Activated naive CD4-positive, alpha-beta T cell treated with anti-CD3 and anti-CD28 coated beads, Interleukin-2, amount 10 ng/mL, durations not matched to agents 7 days and 5 days (primary cell): ENCODE data around the gene CDH13.
A peak's percentile ranks its signal among the peaks of the same experiment; 100 is the strongest.

ENCODE experiments used
- CTCF ChIA-PET: fragments of 350-600 bp; sonication (Branson Sonifier 250); formaldehyde crosslinking; loops from one replicate; lab custom pipeline; 2021; ENCODE audit warnings: antibody characterized with exemption; lab: Charles Lee
- DNase-seq: peaks from one replicate; pipeline ENCODE4 v3.0.0-alpha.2; 2020
- H3K27ac Mint-ChIP-seq: one replicate; pipeline ENCODE4 v1.8.0; 2021; ENCODE audit warnings: mild to moderate bottlenecking, moderate library complexity, mixed read lengths
- H3K27me3 Mint-ChIP-seq: one replicate; pipeline ENCODE4 v1.8.0; 2021; ENCODE audit warnings: mild to moderate bottlenecking, mixed read lengths
- H3K36me3 Mint-ChIP-seq: one replicate; pipeline ENCODE4 v1.8.0; 2021; ENCODE audit warnings: mixed read lengths
- H3K4me1 Mint-ChIP-seq: one replicate; pipeline ENCODE4 v1.8.0; 2021; ENCODE audit warnings: mixed read lengths
- H3K4me3 Mint-ChIP-seq: one replicate; pipeline ENCODE4 v1.8.0; 2021; ENCODE audit warnings: mild to moderate bottlenecking, moderate library complexity, mixed read lengths
- H3K9me3 Mint-ChIP-seq: one replicate; pipeline ENCODE4 v1.8.0; 2021; ENCODE audit warnings: mixed read lengths

Gene CDH13

DNA sequence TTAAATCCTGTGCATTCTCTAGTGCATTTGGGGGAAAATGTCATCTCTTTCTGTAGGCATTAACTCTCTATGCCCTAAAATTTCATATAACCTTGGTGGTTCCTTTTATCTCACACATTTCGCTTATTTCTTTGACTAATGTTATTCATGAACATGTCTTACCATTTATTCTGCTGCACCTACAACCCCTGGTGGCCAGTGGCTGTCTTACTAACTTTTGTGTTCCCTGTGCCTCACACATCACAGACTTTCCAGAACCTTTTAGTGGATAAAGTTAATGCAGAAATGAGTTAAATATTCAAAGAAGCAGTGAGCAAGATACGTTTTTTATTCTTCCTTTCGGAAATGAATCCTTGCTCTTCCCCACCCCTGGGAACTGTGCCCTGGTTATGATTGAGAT is 111.9 kb downstream of the CDH13 start:
- Mint-ChIP-seq H3K4me1 (no peaks in the 10 kb centered on the region), H3K9me3 (no peaks in the 10 kb centered on the region), H3K4me3 (no peak overlapping the region), H3K27ac (no peak overlapping the region), H3K27me3 (peaks cover 4% of the 10 kb centered on the region), H3K36me3 (no peaks in the 10 kb centered on the region)
- no peak for DNase-seq
- CTCF ChIA-PET, result no interaction called here

DNA sequence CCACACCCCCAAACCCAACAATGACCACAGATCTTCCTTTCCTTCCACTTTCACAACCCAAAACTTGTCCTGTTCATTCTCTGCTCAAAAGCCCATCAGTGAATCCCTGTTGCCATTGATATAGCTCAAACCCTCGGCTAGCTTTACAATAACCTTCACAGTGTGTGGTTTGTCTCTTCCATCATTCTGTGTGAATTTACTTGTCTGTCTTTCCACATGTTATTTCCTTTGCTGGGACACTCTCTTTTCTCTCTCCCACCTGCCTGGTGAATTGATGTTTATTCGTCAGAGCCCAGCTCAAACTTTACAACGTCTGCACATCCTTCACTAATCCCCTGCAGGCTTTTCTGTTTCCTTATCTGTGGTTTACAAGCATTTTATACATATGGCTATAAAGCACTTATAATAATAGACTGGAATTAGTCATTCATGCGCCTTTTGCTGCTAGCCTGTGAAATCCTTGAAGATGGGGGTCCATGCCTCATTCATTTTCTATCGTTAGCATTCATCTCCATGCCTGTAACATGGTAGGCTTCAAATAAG is 114.4 kb downstream of the CDH13 start:
- Mint-ChIP-seq H3K27me3 (peaks cover 4% of the 10 kb centered on the region), H3K4me1 (no peaks in the 10 kb centered on the region), H3K36me3 (no peaks in the 10 kb centered on the region), H3K4me3 (no peak overlapping the region), H3K9me3 (no peaks in the 10 kb centered on the region), H3K27ac (no peak overlapping the region)
- DNase-seq, result no peak
- CTCF ChIA-PET, result no interaction called here

DNA sequence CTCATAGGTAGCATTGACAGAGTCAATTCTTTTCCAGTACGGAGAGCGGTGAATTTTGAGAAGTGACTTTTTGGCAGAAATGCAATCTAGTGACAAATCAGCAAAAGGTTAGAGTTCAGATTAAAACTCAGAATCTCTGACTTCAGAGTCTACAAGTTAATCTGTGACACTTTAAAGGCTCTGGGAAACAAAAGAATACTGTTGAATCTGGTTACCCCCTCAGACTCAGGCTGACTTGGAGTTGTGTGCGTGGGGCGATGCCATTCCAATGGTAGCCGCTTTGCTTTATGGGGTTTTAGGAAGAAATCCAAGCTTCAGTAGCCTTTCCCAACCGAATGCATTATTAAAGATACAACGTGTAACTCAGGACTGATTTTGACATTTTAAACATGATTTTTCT is 118.2 kb downstream of the CDH13 start:
- Mint-ChIP-seq H3K4me3 (no peak overlapping the region), H3K36me3 (no peaks in the 10 kb centered on the region), H3K4me1 (no peaks in the 10 kb centered on the region), H3K27ac (no peak overlapping the region), H3K9me3 (no peaks in the 10 kb centered on the region), H3K27me3 (peaks cover 16% of the 10 kb centered on the region)
- DNase-seq, result no peak
- CTCF ChIA-PET, result interaction anchor here (0.9 kb wide), 1 partner anchor 115 kb away, joined by 3 read pairs; no protein-coding TSS in a partner anchor

DNA sequence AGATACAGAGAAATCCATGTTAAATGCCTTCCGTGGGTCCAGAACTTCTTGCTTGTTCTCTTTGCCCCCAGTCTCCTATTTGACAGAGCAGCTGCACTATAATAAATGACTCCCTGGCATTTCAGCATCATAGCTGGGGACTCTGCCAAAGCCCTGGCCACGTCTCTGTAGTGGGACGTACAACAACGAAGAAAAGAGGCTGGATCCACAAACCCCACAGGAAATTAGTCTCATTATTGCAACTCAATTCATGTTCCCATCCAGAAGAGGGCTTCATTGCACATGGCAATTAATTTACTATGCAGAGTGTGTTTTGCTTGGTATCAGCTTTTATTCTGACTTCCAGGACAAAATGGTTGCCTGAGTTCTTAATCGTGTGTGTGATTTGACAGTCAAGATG is 121.3 kb downstream of the CDH13 start:
- H3K27ac Mint-ChIP-seq, result no peak overlapping the region
- no peaks in the 10 kb centered on the region for H3K36me3 Mint-ChIP-seq
- CTCF ChIA-PET, result no interaction called here
- H3K4me1 Mint-ChIP-seq, result no peaks in the 10 kb centered on the region
- no peak for DNase-seq
- H3K9me3 Mint-ChIP-seq, result no peaks in the 10 kb centered on the region
- no peak overlapping the region for H3K4me3 Mint-ChIP-seq
- H3K27me3 Mint-ChIP-seq, result peaks cover 17% of the 10 kb centered on the region

DNA sequence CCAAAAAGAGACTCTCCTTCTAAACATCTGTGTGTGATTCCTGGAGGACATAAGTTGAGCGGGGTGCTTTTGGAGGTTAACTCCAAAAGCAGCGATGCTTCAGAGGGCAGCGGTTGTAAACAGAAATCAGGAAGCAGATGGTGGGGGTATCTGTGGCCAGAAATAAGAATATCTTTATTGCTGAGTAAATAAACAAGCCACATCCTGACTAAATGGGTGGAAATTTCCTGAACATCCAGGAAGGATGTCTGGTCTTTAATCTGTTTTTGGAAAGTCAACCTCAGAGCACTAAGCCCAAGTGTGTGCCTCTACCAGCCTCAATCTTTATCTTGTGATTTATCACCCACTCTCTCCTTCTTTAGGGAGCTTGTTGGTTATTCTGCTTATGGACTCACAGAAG is 123.3 kb downstream of the CDH13 start:
- Mint-ChIP-seq H3K9me3 (no peaks in the 10 kb centered on the region), H3K36me3 (no peaks in the 10 kb centered on the region), H3K4me3 (no peak overlapping the region), H3K27ac (no peak overlapping the region), H3K27me3 (peaks cover 17% of the 10 kb centered on the region), H3K4me1 (no peaks in the 10 kb centered on the region)
- CTCF ChIA-PET, result no interaction called here
- no peak for DNase-seq

DNA sequence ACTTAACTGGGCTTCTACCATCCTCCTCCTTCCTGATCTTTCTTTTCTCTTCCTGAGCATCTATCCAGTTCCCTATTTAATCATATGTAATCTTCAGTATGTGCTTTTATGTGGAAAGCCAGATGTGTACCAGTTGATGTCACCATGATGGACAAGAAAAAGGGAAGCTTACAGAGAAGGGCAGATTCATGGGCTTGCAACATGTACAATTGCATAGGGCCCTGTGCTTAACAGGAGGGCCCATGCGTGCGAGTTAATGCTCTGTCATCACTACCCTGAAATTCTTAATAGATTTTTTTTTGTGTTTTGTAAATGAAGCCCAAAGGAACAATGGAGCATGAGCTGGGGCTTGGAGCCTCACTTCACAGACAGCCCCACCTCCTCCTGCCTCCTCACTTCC is 124.3 kb downstream of the CDH13 start:
- Mint-ChIP-seq H3K27ac (no peak overlapping the region), H3K36me3 (no peaks in the 10 kb centered on the region), H3K4me3 (no peak overlapping the region), H3K9me3 (no peaks in the 10 kb centered on the region), H3K27me3 (peaks cover 17% of the 10 kb centered on the region), H3K4me1 (no peaks in the 10 kb centered on the region)
- CTCF ChIA-PET, result no interaction called here
- DNase-seq, result no peak

DNA sequence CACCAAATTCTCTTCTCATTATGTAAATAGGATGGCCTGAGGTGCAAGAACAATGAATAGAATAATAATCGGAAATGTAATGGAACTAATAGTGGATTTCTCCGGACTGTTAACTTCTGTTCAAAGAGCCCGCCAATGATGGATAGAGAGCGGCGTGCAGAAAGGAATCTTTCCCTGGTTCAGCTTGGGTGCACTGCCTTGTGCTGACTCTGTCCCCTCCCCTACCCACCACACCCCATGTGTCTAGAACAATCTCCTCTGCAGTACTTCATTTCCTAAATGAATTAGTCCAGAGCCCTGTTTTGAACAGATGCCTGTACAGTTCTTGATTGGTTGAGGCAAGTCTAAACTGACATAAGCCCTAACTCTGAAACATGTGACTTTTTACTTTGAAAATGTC is 125.4 kb downstream of the CDH13 start:
- no peak overlapping the region for H3K4me3 Mint-ChIP-seq
- H3K27me3 Mint-ChIP-seq, result peaks cover 17% of the 10 kb centered on the region
- CTCF ChIA-PET, result no interaction called here
- no peak for DNase-seq
- H3K27ac Mint-ChIP-seq, result peak overlapping the region; percentile 44
- no peaks in the 10 kb centered on the region for H3K36me3 Mint-ChIP-seq
- peaks cover 3% of the 10 kb centered on the region for H3K9me3 Mint-ChIP-seq
- H3K4me1 Mint-ChIP-seq, result no peaks in the 10 kb centered on the region

DNA sequence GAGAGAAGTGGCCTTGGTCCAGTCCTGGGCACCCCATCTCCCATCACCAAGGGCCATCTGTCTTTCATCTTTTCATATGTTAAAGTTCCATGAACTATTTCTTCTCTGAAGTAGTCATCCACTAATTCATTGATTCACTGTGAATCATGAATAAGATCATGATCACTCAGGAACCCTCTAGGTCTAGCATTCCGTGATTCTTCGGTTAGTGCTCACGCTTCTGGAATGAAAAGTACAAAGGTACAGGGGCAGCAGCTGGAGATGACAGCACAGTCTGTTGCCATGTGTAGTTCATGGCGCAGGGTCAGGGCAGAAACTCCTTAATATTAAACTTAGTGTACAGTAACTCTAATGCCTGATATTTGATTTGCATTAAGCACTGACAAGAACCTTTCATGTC is 127.1 kb downstream of the CDH13 start:
- no peak overlapping the region for H3K27ac Mint-ChIP-seq
- no peak overlapping the region for H3K4me3 Mint-ChIP-seq
- H3K4me1 Mint-ChIP-seq, result no peaks in the 10 kb centered on the region
- H3K9me3 Mint-ChIP-seq, result peaks cover 3% of the 10 kb centered on the region
- H3K27me3 Mint-ChIP-seq, result peaks cover 9% of the 10 kb centered on the region
- H3K36me3 Mint-ChIP-seq, result no peaks in the 10 kb centered on the region
- CTCF ChIA-PET, result no interaction called here
- DNase-seq, result no peak

DNA sequence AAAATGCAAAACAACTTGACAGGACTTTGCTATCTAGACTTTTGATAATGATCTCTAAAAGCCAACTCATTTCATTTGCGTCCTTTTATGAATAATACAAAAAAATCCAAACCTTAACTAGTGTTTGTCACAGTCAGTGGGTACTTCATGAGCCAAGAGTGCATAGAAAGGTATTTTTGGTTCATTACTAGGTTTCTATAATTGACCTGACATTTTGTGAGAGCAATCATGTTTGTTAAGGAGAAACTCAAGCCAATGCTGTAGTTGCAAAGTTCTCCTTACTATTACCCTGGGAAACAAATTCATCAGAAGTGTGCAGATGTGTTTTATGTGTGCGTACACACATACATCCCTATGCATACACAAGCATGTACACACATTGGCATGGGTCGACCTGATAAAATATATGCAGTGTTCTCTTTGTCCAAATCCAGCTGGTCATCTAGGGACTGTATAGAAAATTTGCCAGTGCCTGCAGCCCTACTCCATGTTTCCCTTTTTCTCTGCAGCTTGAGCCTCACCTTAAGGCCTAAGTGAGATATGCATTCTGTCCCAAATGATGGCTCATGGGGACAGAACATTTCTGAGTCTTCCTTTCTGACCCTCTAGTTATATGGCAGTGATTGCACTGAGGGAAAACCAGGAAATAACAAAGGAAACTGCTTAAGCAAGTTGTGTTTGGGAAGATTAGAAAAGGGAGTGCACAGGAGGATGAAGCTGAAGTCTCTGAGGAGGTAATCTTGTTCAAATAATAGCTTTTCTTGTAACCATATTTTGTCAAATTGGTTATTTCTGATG is 128.1 kb downstream of the CDH13 start:
- Mint-ChIP-seq H3K27me3 (peaks cover 5% of the 10 kb centered on the region), H3K4me1 (no peaks in the 10 kb centered on the region), H3K4me3 (no peak overlapping the region), H3K27ac (no peak overlapping the region), H3K9me3 (peaks cover 3% of the 10 kb centered on the region), H3K36me3 (no peaks in the 10 kb centered on the region)
- DNase-seq, result no peak
- CTCF ChIA-PET, result no interaction called here

DNA sequence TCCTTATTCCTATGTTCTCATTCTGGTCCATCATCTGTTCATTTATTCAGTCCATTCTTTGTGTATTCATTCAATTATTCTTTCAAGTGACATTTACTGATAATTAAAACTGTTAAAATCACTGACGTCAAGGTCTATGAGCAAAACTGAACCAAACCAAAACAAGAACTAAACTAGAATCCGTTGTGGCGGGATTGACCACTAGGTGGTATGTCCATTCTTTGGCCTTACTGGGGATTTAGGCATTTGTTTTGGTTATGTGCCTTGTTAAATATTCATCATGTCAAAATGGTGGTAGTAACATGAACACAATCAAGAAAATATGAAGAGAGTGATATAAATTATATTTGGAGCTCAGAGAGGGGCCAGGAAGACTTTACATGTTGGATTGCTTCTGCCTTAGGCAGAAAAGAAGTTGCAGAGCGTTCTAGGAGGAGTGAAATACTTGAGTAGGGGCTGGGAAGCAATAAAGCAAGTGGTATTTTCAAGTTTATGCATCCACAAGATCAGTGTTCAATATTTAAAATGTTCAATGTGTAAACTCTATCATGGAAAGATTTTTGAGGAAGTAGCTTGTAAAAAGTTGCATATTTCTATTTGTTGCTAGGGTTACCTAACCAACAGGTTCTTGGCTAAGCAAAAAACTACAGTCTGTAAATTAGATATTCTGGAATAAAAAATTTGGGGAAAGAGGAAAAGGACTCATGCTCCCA is 129.0 kb downstream of the CDH13 start:
- Mint-ChIP-seq H3K9me3 (peaks cover 3% of the 10 kb centered on the region), H3K27ac (no peak overlapping the region), H3K36me3 (no peaks in the 10 kb centered on the region), H3K4me3 (no peak overlapping the region), H3K27me3 (no peaks in the 10 kb centered on the region), H3K4me1 (no peaks in the 10 kb centered on the region)
- CTCF ChIA-PET, result no interaction called here
- no peak for DNase-seq

DNA sequence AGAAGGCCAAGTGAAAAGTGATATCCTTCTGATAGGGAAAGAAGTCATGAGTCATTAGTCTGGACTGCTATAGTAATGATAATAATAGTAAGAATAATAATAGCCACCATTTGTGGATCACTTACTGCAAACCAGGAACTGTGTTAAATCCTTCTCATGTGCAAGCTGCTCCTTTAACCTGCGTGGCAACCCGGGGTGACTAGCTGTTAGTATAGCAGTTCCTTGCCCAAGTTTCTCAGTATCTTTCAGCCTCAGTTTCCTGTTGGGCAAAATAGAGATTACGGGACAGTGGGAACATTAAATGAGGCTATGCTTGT is 129.5 kb downstream of the CDH13 start:
- H3K36me3 Mint-ChIP-seq, result no peaks in the 10 kb centered on the region
- CTCF ChIA-PET, result no interaction called here
- H3K27ac Mint-ChIP-seq, result no peak overlapping the region
- no peak overlapping the region for H3K4me3 Mint-ChIP-seq
- H3K4me1 Mint-ChIP-seq, result no peaks in the 10 kb centered on the region
- no peak for DNase-seq
- H3K9me3 Mint-ChIP-seq, result peaks cover 3% of the 10 kb centered on the region
- H3K27me3 Mint-ChIP-seq, result no peaks in the 10 kb centered on the region

DNA sequence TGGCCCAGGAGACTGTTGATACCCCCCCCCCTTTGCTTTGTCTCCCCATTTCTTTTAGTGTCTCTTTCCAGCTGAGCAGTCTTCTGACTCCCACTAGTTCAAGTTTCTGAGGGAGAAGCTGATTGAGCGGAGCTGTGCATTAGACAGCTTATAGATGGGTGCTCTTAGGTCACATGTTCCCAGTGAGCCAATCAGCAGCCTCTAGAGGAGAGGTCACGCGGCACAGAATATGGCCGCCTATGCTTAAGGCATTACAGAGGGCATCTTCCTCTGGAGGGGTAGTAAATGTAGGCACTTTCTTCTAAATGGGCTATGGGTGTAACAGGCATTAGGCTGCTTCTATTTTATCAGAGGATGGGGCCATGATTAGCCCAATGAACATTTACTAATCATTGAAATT is 131.6 kb downstream of the CDH13 start:
- Mint-ChIP-seq H3K27ac (no peak overlapping the region), H3K4me1 (peaks cover 4% of the 10 kb centered on the region), H3K27me3 (peaks cover 3% of the 10 kb centered on the region), H3K4me3 (no peak overlapping the region), H3K9me3 (peaks cover 3% of the 10 kb centered on the region), H3K36me3 (no peaks in the 10 kb centered on the region)
- DNase-seq, result no peak
- CTCF ChIA-PET, result no interaction called here

DNA sequence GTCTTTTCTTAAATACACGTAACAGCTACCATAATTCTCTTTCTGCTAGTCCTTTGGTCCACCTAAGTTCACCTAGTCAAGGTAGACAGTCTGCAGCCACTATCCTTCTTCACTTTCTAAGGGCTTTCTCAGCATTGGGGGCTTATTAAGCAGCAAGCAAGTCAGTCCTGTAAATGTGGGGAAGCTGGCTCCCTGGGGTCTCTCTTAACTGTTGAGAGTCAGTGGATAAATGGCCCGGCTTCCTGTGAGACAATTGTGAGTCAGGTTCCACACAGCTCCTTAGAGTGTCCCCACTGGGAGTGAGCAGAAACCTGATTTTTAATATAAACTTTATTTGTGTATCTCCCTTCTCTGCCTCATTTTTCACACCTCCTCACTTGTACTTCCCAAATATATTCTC is 132.1 kb downstream of the CDH13 start:
- Mint-ChIP-seq H3K4me1 (peaks cover 4% of the 10 kb centered on the region), H3K27me3 (peaks cover 3% of the 10 kb centered on the region), H3K27ac (no peak overlapping the region), H3K9me3 (peaks cover 3% of the 10 kb centered on the region), H3K4me3 (no peak overlapping the region), H3K36me3 (no peaks in the 10 kb centered on the region)
- no peak for DNase-seq
- CTCF ChIA-PET, result no interaction called here

DNA sequence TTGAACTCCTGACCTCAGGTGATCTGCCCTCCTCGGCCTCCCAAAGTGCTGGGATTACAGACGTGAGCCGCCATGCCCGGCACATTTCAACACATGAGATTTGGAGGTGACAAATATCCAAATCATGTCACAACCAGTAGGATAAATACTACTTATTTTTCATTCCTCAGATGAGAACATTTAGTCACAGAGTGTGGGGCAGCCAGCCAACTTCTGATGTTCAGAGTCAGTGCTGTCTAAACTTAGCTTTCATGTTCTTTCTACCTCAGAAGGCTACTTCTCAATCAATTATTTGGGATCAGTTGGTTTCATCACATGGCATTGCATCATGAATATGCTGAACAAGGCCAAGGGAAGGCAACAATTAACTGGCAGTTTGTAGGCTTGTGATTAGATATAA is 134.5 kb downstream of the CDH13 start:
- H3K4me1 Mint-ChIP-seq, result peaks cover 4% of the 10 kb centered on the region
- CTCF ChIA-PET, result no interaction called here
- no peak overlapping the region for H3K27ac Mint-ChIP-seq
- no peaks in the 10 kb centered on the region for H3K36me3 Mint-ChIP-seq
- no peak for DNase-seq
- peaks cover 3% of the 10 kb centered on the region for H3K27me3 Mint-ChIP-seq
- H3K4me3 Mint-ChIP-seq, result no peak overlapping the region
- peaks cover 3% of the 10 kb centered on the region for H3K9me3 Mint-ChIP-seq

DNA sequence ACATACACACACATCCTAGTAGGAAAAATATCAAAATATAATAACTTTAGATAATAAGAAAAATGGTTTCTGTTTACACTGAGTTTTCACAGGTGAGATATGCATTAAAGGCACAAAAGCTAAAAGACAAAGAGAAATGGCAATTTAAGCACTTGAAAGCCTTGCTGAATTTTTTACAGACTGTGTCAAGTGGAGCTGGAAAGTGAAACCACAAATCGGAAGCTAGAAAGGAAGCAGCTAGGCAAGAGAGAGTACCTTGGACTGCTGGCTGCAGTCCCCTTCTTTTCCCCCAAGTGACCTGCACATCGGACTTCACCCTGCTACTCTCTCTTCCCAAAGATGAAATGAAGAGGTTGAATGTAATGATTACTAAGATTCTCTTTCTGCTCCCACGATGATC is 135.1 kb downstream of the CDH13 start:
- no peak for DNase-seq
- H3K36me3 Mint-ChIP-seq, result no peaks in the 10 kb centered on the region
- H3K4me3 Mint-ChIP-seq, result no peak overlapping the region
- peaks cover 4% of the 10 kb centered on the region for H3K4me1 Mint-ChIP-seq
- CTCF ChIA-PET, result no interaction called here
- H3K27me3 Mint-ChIP-seq, result peaks cover 3% of the 10 kb centered on the region
- peaks cover 3% of the 10 kb centered on the region for H3K9me3 Mint-ChIP-seq
- H3K27ac Mint-ChIP-seq, result no peak overlapping the region
